GM19328 (cell line): ENCODE measurements around the gene NUMA1.

Experiments used
- ATAC-seq: cut with Tn5 transposase; IDR thresholded peaks from one replicate; pipeline ENCODE4 v1.9.1; 2021; ENCODE audit warnings: mild to moderate bottlenecking, moderate library complexity; ENCODE audit not compliant: unreplicated experiment

Gene NUMA1

GRCh38 chr11:72024069-72024754 lies 56.1 kb downstream of the NUMA1 start:
- no peak for ATAC-seq

DNA sequence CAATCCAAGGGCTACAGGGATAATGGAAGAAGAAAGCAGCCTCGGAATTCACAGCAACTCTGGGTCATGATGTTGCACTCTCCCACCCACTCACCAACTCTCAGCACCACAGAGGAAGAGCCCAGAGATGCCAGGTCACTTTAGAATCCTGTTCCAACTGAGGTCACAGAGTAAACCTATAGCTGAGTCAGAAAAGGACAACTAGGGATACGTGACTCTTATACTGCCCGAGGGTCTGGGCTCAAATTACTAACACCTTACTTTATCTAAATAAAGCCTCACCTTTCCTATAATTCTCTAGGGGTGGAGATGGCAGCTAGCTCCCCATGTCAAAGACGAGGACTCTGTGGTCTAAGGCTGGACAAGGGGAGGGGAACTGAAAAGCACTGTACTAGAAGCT lies 57.0 kb downstream of the NUMA1 start:
- ATAC-seq, result no peak

- no peak for ATAC-seq
These were observed 62.2 kb downstream of the NUMA1 start for GRCh38 chr11:72018171-72018570.

DNA sequence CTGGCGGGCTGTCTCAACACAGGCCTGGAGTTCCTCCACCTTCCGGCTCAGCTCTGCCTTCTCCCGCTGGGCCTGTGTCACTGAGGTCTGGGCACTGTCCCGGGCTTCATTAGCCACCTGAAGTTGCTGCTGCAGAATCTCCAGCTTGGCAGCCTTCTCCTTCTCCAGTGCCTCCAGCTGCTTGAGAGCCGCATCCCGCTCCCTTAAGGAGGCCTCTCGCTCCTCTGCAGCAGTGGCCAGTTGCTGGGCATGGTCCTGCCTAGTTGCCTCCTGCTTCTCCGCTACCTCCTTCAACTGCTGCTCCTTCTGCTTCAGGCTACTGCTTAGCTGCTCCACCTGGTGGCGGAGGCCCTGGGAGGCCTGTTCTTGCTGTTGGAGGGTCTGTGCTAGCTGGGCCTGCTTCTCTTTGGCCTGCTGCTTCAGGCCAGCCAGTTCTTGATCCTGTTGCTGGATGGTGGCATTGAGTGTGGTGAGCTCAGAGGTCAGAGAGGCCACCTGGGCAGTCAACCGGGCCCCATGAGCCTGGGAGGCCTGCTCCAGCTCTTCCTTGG lies 64.8 kb downstream of the NUMA1 start:
- ATAC-seq, result no peak

- ATAC-seq, result no peak
These were observed 65.5 kb downstream of the NUMA1 start for GRCh38 chr11:72014761-72015320.

DNA sequence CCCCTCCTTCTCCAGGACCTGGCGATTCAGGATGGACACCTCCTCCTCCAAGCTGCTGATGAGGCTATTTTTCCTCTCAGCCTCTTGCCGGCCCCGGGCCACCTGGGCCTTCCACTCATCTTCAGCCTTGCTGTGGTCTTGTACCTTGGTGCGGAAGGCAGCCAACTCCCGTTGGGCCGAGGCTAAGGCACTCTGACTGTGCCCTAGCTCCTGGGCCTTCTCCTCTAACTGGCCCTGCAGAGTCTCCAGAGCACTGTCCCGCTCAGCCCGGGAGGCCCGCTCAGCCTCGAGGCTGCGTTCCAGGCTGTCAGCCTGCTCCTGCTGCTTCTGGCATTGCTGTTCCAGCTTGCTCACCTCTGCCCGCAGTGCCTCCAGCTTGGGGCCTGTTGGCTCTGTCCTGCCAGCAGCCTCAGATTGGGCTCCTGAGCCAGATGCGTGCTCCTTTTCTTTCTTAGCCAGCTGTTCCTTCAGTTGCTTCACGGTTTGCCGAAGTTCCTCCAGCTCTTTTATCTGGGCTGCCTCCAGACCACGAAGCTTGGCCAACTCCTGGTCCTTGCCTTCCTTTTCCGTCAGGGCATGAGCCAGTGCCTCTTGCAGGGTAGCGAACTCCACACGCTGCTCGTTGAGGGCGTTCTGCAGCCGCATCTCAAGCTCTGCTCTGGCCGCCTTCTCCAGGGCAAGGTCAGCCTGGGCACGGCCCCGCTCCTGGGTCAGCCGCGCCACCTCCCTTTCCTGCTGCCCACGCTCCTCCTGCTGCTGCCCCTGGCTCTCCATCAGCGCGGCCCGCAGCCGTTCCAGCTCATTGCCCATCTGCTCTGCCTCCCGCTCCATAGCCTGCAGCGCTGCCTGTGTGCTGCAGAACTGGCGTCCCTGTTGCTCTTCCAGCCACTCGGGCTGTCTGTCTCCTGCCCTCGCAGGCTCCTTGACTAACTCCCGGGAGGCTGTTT lies 66.3 kb downstream of the NUMA1 start:
- no peak for ATAC-seq

GRCh38 chr11:72012897-72013721 lies 67.2 kb downstream of the NUMA1 start:
- ATAC-seq, result no peak

DNA sequence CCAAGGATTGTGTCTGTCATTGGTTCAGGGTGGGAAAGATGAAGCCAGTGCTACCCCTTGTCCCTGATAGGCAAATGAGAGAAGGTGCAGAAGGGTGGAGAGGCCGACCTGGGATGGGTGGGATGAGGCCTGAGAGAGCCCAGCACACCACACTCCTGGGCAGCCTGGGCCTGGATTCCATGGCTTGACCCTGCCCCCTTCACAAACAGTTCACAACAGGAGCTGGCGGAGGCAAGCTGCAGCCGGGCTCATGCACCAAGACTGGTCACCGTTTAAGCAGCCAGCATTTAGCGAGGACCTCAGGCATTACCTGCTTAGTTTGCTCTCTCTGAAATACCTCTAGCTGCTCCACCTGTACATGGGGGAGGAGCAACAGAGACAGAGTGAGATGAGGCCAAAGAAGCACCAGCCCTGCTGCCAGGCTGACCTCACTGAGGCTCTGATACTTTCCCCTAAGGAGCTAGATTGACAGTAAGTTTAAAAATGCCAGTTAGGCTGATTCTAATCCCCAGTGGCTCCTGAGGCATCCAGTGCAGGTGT lies 68.2 kb downstream of the NUMA1 start:
- ATAC-seq, result no peak

- ATAC-seq, result no peak
These were observed 69.7 kb downstream of the NUMA1 start for GRCh38 chr11:72010529-72011233.

DNA sequence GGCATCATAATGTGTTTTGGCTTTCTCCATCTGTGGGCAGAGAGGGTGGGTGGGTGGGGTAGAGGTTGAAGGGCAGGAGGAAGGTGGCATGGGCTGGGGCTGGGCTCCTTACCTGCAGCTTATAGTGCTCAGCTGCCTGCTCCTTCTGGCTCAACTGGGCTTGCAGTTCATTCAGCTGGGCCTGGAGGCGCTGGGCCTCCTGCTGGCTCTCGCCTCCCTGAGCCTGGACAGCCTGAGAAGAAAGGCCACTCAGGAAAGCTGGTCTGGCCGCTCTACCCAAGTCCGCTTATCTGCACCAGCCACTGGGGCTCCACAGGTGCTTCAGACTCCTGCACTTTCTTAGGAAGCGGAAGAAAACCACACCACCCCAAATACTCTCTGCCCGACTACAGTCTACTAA lies 71.2 kb downstream of the NUMA1 start:
- ATAC-seq, result no peak

DNA sequence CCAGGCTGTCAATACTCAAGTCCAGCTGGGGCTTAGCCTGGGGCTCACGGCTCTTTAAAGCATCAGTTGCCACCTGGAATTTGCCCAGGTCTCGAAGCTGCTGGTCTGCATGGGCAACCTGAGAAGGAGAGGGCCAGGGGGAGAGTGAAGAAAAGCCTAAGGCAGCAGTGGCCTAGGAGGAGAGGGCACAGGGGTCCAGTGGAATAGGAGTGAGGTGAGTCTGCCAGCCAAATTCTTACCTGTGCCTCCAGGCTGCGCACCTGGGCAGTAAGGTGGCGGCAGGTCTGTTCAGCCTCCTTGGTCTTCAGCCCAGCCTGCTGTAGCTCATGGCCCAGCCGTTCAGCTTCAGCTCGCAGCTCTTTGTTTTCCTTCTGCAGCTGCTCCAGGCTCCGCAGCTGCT lies 71.6 kb downstream of the NUMA1 start:
- no peak for ATAC-seq

DNA sequence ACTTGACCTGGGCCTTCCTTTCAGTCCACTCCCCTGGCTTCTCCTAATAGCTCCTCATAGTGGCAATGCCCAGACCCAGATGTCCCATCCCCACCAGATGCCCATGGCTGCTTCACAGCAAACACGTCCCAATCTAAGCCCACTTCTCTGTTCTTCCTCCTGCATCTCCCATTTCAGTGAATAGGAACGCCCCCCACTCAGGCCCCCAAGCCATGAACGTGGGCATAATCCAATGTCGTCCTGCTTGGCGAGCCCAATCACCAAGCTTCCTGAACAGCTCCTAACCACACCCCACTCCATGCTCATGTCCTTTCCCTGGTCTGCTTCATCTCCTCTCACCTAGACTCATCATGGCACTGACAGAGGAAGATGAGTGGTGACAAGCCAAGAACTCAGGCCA lies 72.8 kb downstream of the NUMA1 start:
- no peak for ATAC-seq

DNA sequence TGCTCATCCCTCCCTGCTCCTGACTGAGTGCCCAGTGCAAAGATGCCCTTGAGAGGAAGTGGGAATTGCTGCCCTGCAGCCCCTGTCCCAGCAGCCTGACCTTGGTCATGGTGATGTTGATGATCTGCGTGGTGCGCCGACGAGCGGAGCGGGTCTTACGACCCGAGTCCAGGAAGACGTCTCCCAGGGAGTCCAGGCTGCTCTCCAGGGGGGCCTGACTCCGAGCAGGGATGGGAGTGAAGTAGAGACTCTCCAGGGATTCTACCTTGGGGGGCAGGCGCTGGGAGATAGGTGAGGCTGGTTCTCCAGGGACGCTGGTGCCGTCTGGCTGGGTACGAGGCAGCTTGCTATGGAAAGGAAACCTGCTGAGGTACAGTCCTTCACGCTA lies 73.3 kb downstream of the NUMA1 start:
- ATAC-seq, result no peak

DNA sequence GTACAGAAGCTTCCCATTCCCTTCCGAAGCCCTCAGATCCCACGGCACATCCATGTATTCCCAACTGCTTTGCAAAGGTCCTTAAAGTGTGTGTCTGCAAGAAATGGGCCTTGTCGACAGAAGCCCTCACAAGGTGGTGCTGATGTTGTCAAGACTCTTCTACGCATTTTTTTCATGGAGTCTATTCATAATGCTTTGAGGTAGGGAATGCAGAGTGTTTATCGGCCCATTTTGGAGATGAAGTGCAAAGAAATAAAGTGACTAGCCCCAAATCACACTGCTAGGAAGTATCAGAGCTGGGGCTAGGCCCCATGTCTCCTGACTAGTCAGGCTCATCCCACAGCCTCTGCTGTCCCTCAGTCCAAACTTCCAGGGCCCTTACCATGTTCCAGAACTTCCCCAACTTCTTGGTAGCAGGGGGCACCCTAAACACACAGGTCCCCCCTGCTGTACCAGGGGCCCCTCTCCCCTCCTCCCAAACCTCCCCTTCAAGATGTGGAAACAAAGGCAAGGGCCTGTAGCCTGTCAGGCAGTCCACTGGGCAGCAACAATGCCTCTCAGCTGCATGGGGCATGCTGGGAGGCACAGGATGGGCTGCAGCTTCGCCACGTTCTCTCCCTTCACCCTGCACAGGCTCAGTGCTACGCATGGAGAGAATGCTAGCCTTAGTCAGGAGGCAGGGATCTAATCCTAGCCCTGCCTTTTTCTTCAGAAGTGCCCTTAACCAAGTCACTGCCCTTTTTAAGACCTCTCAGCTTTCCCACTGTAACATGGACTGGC lies 73.8 kb downstream of the NUMA1 start:
- no peak for ATAC-seq

DNA sequence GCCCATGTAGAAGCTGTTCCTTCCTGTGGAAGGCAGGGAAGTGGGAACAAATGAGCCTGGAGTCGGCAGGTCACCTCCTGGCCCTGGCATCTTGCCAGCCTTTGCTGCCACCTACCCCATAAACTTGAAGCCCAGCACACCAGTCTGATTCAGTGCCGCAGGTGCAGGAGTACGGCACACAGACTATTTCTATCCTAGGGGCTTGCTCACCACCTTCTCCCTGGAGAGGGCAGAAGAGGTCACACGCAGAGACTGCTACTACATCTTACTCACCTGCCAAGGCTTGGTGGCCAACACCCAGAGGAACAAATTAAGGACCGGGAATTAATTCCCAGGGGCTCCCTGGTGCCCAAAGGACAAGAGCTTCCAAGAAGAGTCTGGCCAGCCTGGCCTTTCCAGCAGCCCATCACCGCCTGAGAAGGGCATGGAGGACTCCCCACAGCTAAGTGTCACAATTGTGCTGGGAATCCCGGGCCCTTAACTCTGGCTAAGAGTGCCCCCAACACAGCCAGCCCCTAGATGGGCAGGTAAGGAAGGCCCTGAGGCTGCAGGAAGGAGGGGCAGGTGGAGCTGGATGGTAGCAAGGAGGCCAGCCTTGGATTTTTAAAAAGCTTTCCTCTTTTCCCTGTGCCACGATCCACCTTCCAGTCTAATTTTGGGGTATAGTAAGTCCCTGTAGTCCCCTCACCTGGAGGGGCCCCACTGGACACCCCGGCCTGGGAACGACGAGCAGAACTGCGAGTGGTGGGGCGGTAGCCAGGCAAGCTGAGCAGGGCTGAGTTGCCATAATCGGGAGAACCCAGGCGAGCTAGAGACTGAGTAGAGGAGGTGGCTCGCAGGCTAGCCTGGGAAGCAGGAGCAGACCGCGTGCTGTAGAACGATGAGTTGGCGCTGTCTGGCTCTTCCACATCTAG lies 74.7 kb downstream of the NUMA1 start:
- ATAC-seq, result no peak

DNA sequence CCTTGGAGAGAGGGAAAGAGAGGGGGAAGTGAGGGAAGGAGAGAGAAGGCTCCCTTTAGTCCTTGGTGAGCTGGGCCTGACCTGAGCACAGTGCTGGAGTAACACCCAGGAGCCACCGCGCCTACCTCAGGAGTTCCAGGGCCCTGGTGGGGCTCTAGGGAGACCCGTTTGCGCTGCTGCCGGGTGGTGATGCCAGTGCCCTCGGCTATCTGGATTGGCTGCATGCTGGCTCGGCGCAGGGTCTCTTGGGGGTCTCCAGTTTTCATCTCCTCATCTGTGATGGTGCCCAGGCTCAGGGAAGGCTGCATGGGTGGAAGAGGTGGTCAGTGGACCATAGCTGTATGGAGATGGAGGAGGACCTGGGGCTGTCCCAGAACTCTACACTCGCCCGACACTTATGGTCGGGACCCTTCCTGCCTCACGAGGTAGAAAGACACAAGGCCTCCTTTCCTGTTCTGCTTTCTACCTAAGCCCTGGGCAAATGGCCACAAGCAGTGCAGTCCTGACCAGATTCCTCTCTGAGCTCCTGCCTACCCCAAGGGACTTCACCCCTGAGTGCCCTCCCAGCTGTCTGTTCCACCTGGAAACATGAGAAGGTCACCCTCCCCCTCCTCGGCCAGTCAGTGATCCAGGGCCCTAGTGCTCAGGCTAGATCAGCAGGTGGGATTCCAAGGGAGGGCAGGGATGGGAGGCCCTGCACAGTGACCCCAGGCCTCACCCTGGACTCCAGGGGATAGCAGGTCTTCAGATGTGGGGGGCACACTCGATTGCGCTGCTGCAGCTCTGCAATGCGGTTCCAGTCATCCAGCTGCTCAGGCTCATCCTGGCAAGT lies 75.6 kb downstream of the NUMA1 start:
- ATAC-seq, result no peak

DNA sequence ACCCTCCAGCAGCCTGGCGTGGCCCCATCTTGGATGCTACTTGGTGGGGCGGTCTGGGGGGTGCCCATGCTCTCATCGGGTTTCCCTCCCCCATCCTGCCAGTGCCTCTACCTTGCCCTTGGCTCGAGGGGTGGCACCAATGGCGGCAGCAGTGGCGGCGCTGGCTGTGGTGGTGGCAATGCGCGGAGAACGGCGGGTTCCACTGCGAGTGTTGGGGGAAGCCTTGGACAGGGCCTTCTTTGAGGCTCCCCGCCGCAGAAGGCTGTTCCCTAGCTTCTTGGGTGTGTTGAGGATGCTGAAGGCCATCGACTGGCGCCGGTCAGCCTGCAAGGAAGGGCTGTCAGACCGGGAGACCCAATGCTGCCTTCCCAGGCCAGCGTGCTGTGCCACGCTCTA lies 76.6 kb downstream of the NUMA1 start:
- ATAC-seq, result no peak
